ENCODE data around the gene MPRIP.

Gene MPRIP

DNA sequence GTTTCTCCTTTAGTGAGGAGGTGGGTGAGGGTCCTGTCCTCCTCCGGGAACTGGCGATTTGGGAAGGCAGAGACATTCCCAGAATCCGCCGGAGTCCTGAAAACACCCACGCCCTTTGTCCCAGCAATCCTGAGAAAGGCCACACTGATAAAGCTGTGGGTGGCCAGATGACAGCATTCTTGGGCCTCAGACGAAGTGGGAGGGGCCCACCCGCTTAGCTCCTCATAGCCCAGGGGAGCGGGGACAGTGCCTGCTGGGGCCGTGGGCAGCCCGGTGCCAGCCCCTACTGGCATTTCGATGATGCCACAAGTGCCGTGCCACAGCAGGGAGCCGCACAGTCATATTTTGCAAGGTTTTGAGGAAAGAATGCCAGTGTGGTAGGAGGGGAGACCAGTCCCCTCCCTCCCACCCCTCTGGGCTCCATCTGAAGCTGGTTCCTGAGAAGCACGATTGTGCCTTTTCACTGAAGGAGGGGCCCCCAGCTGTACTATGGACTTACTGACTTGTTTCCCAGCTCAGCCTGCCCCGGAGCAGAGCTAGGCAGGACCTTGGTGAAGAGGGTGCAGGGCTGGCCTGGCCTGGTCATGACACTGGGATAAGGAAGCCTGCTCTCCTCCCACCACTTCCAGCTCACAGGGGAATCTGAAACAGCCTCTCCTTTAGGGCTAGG lies 20.9 kb upstream of the MPRIP start:
- DNase-seq (ENCODE audit: insufficient read length, low spot score) (peak; percentile 89), FAIRE-seq (peak; percentile 50)
- TF ChIP-seq POLR2A (IDR thresholded peaks at IDR 0.05; ENCODE audit: low read depth, low read length) = no peak; the same call in 1 of the 2 replicates

DNA sequence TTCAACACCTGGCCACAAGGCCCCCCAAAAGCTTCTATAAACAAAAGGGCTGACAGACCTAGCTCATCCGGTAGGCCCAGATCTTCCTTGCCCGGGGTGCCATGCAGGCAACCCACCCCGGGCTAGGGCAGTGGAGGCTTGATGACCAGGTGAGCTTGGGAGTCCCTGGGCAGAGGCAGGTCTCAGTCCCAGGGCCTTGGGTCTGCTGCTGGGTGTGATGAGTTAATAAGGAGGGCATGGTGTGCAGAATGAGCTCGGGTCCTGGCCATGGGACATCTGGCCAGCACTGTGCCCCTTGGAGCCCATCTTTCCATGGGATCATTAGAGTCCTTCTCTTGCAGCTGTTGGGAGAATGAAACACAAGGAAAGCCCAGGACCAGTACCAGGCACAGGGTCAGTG lies 20.2 kb upstream of the MPRIP start:
- TF ChIP-seq POLR2A (IDR thresholded peaks at IDR 0.05; ENCODE audit: low read depth, low read length) = no peak
- FAIRE-seq (no peak), DNase-seq (ENCODE audit: insufficient read length, low spot score) (no peak)

DNA sequence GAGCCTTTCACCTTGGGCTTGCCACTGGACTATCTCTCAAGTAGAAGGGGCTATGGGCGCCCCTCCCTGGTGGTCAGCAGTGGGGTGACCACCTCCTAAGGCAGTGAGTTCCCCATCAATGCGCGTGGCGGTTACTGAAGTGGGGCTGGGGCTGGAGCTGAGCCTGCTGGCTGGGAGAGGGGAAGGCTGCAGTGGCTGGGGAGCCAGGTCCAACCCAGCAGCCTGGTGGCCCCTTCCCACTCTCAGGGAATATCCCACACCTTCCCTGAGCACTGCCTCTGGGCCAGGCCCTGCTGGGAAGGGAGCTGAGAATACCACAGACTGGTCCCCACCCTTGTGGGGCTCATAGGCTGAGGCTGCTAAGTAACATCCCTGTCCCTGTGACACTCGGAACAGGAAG lies 19.8 kb upstream of the MPRIP start:
- FAIRE-seq (no peak), DNase-seq (ENCODE audit: insufficient read length, low spot score) (no peak)
- no peak for TF ChIP-seq POLR2A (IDR thresholded peaks at IDR 0.05; ENCODE audit: low read depth, low read length)

DNA sequence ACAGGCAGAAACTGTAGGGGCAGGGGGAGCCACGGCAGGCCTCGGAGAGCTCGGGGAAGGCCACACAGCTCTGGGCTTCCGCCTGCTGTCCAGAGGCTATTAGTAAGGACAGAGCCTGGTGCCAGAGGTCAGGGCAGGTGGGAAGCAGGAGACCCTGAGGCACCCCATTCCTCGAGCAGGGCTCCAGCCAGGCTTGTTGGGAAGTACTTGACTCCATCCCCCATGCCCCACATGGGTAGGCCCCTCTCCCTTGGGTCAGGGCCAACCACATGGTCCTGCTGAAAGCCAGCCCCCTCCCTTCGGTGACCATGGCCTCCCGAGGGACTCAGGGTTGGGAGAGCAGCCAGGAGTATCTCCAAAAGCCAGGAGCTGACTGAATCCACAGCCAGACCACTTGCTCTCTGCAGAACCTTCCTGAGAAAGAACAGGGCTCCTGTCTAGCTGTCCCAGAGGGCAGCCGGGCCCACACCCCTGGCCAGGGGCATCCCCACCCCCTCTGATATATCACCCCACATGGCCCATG lies 17.4 kb upstream of the MPRIP start:
- no peak for TF ChIP-seq POLR2A (IDR thresholded peaks at IDR 0.05; ENCODE audit: low read depth, low read length)
- DNase-seq (ENCODE audit: insufficient read length, low spot score) (no peak), FAIRE-seq (no peak)

DNA sequence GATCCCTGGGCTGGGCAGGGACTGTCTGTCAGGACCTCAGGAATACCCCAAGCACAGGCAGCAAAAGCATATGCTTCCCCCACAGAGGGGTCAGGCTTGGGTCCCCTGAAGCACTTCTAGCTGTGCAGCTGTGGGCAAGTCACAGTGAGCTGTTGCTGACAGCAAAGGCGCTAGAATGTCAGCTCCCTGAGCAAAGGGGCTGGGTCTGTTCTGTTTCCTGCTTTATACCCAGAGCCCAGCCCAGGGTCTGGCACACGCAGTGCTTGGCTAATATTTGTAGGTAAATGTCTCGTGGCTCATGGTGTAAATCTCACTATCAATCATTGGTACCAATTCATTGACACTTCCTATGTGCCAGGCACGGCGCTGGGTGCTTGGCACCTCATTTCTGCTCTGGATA lies 16.6 kb upstream of the MPRIP start:
- FAIRE-seq (no peak), DNase-seq (ENCODE audit: insufficient read length, low spot score) (no peak)
- no peak for TF ChIP-seq POLR2A (IDR thresholded peaks at IDR 0.05; ENCODE audit: low read depth, low read length)

DNA sequence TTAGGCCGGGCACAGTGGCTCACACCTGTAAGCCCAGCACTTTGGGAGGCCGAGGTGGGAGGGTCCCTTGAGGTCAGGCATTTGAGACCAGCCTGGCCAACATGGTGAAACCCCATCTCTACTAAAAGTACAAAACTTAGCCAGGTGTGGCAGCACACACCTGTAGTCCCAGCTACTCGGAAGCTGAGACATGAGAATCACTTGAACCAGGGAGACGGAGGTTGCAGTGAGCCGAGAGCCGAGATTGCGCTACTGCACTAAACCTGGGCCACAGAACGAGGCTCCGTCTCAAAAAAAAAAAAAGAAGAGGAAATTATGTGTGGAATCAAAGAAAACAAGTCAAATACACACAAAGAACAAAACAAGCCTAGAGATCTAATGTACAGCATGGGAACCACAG lies 16.1 kb upstream of the MPRIP start:
- FAIRE-seq (no peak), DNase-seq (ENCODE audit: insufficient read length, low spot score) (no peak)
- no peak for TF ChIP-seq POLR2A (IDR thresholded peaks at IDR 0.05; ENCODE audit: low read depth, low read length)

DNA sequence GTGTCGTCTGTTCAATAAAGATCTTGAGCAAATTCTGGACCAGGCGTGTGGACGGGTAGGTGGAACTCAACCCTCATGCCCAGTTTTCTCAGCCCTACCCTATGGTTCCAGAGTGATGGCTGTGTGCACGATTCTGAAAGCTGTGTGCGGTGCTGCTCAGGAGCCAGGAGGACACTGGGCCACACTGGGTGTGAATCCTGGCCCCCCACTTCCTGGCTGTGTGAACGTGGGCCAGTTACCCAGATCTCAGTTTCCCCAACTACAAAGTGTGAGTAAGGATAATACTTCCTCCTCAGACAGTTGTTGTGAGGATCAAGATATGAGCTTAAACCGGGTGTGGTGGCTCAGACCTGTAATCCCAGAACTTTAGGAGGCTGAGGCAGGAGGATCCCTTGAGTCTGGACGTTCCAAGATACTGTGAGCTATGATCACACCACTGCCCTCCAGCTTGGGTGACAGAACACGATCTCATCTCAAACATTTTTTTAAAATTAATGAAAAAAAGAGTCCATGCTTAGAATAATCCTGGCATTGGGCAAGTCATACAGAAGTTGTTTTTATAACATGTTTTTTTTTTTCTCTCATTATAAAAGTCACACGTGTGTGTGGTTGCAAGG lies 14.7 kb upstream of the MPRIP start:
- no peak for DNase-seq (ENCODE audit: insufficient read length, low spot score)
- no peak for FAIRE-seq
- TF ChIP-seq POLR2A (IDR thresholded peaks at IDR 0.05; ENCODE audit: low read depth, low read length) = no peak

DNA sequence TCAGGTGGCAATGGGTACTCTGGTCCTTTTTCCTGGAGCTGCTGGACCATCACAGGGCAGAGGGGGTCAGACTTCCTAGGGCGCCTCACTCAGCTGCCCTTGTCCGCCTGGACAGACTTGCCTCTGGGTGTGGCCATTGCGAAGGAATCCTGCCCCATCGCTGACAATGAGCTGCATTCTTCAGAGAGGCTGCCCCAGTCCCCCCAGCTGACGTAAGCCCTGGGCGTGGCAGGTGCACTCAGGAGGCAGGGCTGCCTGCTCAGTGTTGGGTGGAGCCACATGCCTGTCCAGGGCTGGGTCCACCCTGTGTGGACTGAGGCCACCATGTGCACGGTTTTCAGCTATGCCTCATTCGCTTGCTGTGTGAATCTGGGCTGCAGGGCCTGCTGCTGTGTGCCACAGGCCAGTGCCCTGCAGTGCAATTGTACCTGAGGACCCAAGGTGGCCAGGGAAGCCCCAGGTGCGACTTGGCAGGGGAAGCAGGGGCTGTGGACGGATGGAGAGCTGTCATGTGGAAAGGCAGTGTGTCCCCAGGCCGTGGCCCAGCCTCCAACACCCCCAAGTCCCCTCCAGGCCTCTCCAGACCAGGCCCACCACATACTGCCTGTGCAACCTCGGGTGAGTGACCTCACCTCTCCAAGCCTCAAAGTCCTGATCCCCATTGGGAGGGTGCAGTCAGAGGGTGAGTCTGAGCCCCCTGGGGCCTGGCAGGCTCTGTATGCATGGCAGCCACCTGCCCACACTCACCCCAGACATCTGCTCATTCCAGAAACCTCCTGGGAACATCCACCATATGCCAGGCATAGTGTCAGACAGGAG lies 14.0 kb upstream of the MPRIP start:
- peak; percentile 39; the same call in 1 of the 2 replicates for TF ChIP-seq POLR2A (IDR thresholded peaks at IDR 0.05; ENCODE audit: low read depth, low read length)
- DNase-seq (ENCODE audit: insufficient read length, low spot score) (peak; percentile 96), FAIRE-seq (peak; percentile 92)

DNA sequence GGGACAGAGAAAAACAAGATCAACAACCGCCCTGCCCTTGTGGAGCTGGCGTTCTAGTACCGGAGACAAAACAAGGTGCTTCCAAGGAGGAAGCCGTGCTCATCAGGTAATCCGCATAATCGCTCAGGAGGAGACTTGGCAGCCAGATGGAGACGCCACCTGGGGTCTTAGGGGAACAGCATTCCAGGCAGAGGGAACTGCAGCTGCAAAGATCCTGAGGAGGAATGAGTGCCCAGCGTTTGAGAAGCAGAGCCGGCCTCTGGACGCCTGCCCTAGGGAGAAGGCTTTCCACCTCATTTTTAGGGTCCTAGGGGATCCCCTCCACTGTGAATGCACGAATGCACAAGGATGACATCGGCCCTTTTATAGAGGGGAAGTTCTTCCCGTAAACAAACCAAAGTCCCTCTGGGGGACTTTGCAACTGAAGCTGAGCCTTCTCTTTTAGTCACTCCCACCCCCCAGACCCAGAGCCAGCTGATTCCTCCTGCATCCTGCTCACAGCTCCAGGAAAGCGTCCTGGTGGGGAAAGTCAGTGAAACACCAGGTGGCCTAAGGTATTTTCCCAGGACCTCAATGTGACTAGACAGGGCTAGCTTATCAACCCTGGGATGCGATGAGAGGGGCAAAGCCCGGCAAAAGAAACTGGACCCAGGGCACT lies 13.2 kb upstream of the MPRIP start:
- FAIRE-seq (no peak), DNase-seq (ENCODE audit: insufficient read length, low spot score) (no peak)
- TF ChIP-seq POLR2A (IDR thresholded peaks at IDR 0.05; ENCODE audit: low read depth, low read length) = no peak

DNA sequence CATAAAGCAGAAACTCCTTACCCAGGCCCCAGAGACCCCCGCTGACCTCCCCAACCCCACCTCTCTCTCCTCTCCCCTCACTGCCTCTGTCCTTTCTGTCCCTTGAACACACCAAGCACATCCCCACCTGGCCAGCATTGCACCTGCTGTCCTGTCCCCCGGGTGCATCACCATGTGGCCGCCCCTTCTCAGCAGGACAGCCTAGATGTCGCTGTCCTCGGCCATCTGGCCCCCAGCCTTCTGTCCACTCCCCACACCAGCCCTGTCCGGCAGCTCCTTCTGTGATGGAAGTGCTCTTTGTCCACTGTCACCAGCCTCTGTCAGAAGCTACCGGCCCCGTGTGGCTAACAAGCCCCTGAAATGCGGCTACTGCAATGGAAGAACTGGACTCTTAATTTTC lies 12.3 kb upstream of the MPRIP start:
- no peak for FAIRE-seq
- TF ChIP-seq POLR2A (IDR thresholded peaks at IDR 0.05; ENCODE audit: low read depth, low read length) = no peak

DNA sequence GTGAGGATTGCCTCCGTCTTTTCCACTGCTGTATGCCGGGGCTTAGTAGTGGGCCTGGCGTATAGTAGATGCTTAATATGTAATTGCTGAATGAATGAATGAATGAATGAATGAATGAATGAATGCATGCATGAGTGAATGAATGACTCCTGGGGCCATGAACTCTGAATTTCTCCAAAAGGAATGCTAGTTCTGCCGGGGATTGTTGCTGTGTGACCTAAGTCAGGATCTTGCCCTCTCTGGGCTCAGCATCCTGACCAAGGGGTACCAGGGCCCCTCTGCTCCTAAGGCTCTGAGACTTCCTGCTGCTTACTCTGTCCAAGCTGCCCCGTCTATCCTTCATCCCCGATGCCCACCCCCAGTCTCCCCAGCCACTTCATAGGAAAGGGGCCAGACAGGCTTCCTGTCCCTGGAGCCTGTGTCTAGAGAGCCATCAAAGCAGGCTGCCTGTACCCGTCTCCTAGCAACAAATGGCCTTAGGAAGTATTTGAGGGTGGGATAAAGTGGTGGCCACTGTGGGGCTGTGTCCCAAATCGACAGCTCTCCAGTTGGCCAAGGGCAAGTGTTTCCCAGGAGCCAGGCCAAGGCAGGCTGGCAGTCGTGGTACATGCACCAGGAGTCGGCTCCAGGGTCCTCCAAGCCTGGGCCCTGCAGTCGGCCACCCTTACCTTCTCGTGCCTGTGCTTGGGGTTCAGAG lies 11.6 kb upstream of the MPRIP start:
- 0 out of 2 replicates have a peak, but pooled peaks have one; percentile 20 for TF ChIP-seq POLR2A (IDR thresholded peaks at IDR 0.05; ENCODE audit: low read depth, low read length)
- DNase-seq (ENCODE audit: insufficient read length, low spot score) = no peak
- no peak for FAIRE-seq

More for the DNA sequence above, 12.3 kb upstream of the MPRIP start:
- DNase-seq (ENCODE audit: insufficient read length, low spot score) = no peak

DNA sequence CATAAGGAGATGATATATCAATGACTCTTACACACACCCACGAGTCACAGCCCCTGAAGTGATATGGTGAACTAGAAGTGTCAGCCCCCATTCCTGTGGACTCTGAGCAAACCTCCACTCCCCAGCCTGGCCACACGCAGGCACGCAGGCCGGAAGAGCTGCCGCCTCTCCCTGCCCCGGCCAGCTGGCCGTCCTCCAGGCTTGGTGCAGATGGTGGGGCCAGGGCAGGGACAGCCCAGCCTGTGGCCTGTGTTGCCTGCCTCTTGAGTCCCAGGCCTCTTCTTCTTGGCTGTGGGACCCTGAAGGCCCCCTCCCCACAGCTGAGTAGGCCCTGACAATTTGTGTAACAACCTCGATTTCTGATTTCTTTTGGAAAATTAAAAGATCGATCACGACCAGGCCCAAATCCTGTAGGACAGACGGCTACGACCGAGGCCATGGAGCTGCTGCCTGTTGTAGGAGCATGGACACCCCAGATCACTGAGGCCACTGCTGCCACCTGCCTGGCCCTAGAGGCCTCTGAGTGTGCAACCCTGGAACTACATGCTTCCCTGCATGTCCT lies 10.0 kb upstream of the MPRIP start:
- no peak for FAIRE-seq
- 0 out of 2 replicates have a peak, but pooled peaks have one; percentile 9 for TF ChIP-seq POLR2A (IDR thresholded peaks at IDR 0.05; ENCODE audit: low read depth, low read length)

DNA sequence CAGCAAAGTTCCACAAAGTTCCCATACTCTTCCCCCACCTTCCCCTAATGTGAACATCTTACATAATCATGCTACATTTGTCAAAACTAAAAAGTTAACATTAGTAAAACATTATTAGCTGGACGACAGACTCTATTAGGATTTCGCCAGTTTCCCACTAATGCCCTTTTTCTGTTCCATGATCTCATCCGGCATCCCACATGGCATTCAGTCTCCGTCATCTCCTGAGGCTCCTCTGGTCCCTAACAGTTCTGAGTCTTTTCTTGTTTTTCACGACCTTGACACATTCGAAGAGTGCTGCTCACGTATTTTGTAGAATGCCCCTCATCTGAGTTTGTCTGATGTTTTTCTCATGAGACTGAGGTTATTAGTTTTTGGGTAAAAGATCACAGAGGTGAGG lies 8.8 kb upstream of the MPRIP start:
- TF ChIP-seq POLR2A (IDR thresholded peaks at IDR 0.05; ENCODE audit: low read depth, low read length) = no peak
- no peak for FAIRE-seq

More for the DNA sequence above, 10.0 kb upstream of the MPRIP start:
- peak; percentile 80 for DNase-seq (ENCODE audit: insufficient read length, low spot score)

More for the DNA sequence above, 8.8 kb upstream of the MPRIP start:
- no peak for DNase-seq (ENCODE audit: insufficient read length, low spot score)

Measured in H54 (cell line).